ENCODE data around the gene TTYH3.

Gene TTYH3

GRCh38 chr7:2651336-2651735, 19.6 kb downstream of the TTYH3 start:
- TF ChIP-seq GATA3 (IDR thresholded peaks at IDR 0.05; ENCODE audit: low read depth, low read length) (no peak), GATA2 (IDR thresholded peaks at IDR 0.05; ENCODE audit: low read depth, low read length) (no peak)

GRCh38 chr7:2651847-2652735, 20.3 kb downstream of the TTYH3 start:
- TF ChIP-seq GATA2 (IDR thresholded peaks at IDR 0.05; ENCODE audit: low read depth, low read length) (no peak), GATA3 (IDR thresholded peaks at IDR 0.05; ENCODE audit: low read depth, low read length) (no peak)

GRCh38 chr7:2652736-2653060, 20.9 kb downstream of the TTYH3 start:
- TF ChIP-seq GATA3 (IDR thresholded peaks at IDR 0.05; ENCODE audit: low read depth, low read length) (no peak), GATA2 (IDR thresholded peaks at IDR 0.05; ENCODE audit: low read depth, low read length) (no peak)

GRCh38 chr7:2654059-2654458, 22.3 kb downstream of the TTYH3 start:
- TF ChIP-seq GATA3 (IDR thresholded peaks at IDR 0.05; ENCODE audit: low read depth, low read length): no peak
- no peak for TF ChIP-seq GATA2 (IDR thresholded peaks at IDR 0.05; ENCODE audit: low read depth, low read length)

- TF ChIP-seq GATA3 (IDR thresholded peaks at IDR 0.05; ENCODE audit: low read depth, low read length) (no peak), GATA2 (IDR thresholded peaks at IDR 0.05; ENCODE audit: low read depth, low read length) (no peak)
Measured at GRCh38 chr7:2655870-2656614, 24.3 kb downstream of the TTYH3 start.

GRCh38 chr7:2657208-2657607, 25.4 kb downstream of the TTYH3 start:
- TF ChIP-seq GATA2 (IDR thresholded peaks at IDR 0.05; ENCODE audit: low read depth, low read length) (no peak), GATA3 (IDR thresholded peaks at IDR 0.05; ENCODE audit: low read depth, low read length) (no peak)

- TF ChIP-seq GATA2 (IDR thresholded peaks at IDR 0.05; ENCODE audit: low read depth, low read length) (no peak), GATA3 (IDR thresholded peaks at IDR 0.05; ENCODE audit: low read depth, low read length) (no peak)
Measured at GRCh38 chr7:2657920-2658671, 26.3 kb downstream of the TTYH3 start.

GRCh38 chr7:2658941-2659340, 27.2 kb downstream of the TTYH3 start:
- no peak for TF ChIP-seq GATA2 (IDR thresholded peaks at IDR 0.05; ENCODE audit: low read depth, low read length)
- TF ChIP-seq GATA3 (IDR thresholded peaks at IDR 0.05; ENCODE audit: low read depth, low read length): no peak

GRCh38 chr7:2659556-2660358, 28.0 kb downstream of the TTYH3 start:
- TF ChIP-seq GATA2 (IDR thresholded peaks at IDR 0.05; ENCODE audit: low read depth, low read length) (no peak), GATA3 (IDR thresholded peaks at IDR 0.05; ENCODE audit: low read depth, low read length) (no peak)

- TF ChIP-seq GATA2 (IDR thresholded peaks at IDR 0.05; ENCODE audit: low read depth, low read length) (no peak), GATA3 (IDR thresholded peaks at IDR 0.05; ENCODE audit: low read depth, low read length) (no peak)
Measured at GRCh38 chr7:2660359-2661095, 28.7 kb downstream of the TTYH3 start.

- TF ChIP-seq GATA3 (IDR thresholded peaks at IDR 0.05; ENCODE audit: low read depth, low read length) (no peak), GATA2 (IDR thresholded peaks at IDR 0.05; ENCODE audit: low read depth, low read length) (no peak)
Measured at GRCh38 chr7:2661096-2661449, 29.3 kb downstream of the TTYH3 start.

GRCh38 chr7:2661602-2662272, 30.0 kb downstream of the TTYH3 start:
- TF ChIP-seq GATA2 (IDR thresholded peaks at IDR 0.05; ENCODE audit: low read depth, low read length) (no peak), GATA3 (IDR thresholded peaks at IDR 0.05; ENCODE audit: low read depth, low read length) (no peak)
